NCI-H510A (cell line): Measurements from ENCODE around the gene NSUN5.
"Not testable (repeated sequence)": the region's sequence is repeated elsewhere in the genome, so short reads cannot be mapped to it uniquely, and the experiment has no call there.

Experiments
- DNase-seq: peaks from one replicate; lab custom pipeline; 2025; lab: John Stamatoyannopoulos, UW

Gene NSUN5

GRCh38 chr7:73308665-73309214, at the start of gene NSUN5:
TSS of gene NSUN5 (minus strand) at chr7:73308826. CDS start at chr7:73308790, 36 bp downstream.
- DNase-seq = peak; percentile 80

- no peak for DNase-seq
Measured at GRCh38 chr7:73356159-73356558, 47.5 kb upstream of the NSUN5 start.

- no peak for DNase-seq
Measured at GRCh38 chr7:73354821-73355220, 46.2 kb upstream of the NSUN5 start.

- no peak for DNase-seq
Measured at GRCh38 chr7:73354196-73354595, 45.6 kb upstream of the NSUN5 start.

- no peak for DNase-seq
Measured at GRCh38 chr7:73353243-73353642, 44.6 kb upstream of the NSUN5 start.

GRCh38 chr7:73352784-73353183, 44.2 kb upstream of the NSUN5 start:
- DNase-seq = no peak

GRCh38 chr7:73351447-73352167, 43.0 kb upstream of the NSUN5 start:
- DNase-seq = no peak

GRCh38 chr7:73350306-73351068, 41.9 kb upstream of the NSUN5 start:
- no peak for DNase-seq

- DNase-seq = no peak
Measured at GRCh38 chr7:73349763-73350162, 41.1 kb upstream of the NSUN5 start.

- DNase-seq = no peak
Measured at GRCh38 chr7:73345951-73346350, 37.3 kb upstream of the NSUN5 start.

- no peak for DNase-seq
Measured at GRCh38 chr7:73345538-73345937, 36.9 kb upstream of the NSUN5 start.

- DNase-seq = no peak
Measured at GRCh38 chr7:73343671-73344380, 35.2 kb upstream of the NSUN5 start.

- DNase-seq = no peak
Measured at GRCh38 chr7:73342645-73343044, 34.0 kb upstream of the NSUN5 start.

GRCh38 chr7:73341877-73342276, 33.3 kb upstream of the NSUN5 start:
- no peak for DNase-seq

- DNase-seq = no peak
Measured at GRCh38 chr7:73340514-73340913, 31.9 kb upstream of the NSUN5 start.

- no peak for DNase-seq
Measured at GRCh38 chr7:73338321-73338720, 29.7 kb upstream of the NSUN5 start.

- no peak for DNase-seq
Measured at GRCh38 chr7:73332447-73332846, 23.8 kb upstream of the NSUN5 start.

GRCh38 chr7:73330772-73331171, 22.1 kb upstream of the NSUN5 start:
- no peak for DNase-seq

GRCh38 chr7:73329861-73330581, 21.4 kb upstream of the NSUN5 start:
- DNase-seq = no peak

GRCh38 chr7:73328696-73329095, 20.1 kb upstream of the NSUN5 start:
- DNase-seq = no peak

- DNase-seq = not testable (repeated sequence)
Measured at GRCh38 chr7:73327922-73328321, 19.3 kb upstream of the NSUN5 start, which contains the start of the genes FKBP6 and TRIM50. TSS of gene FKBP6 (plus strand) at chr7:73328161. CDS start at chr7:73328429, 268 bp downstream. TSS of gene TRIM50 (minus strand) at chr7:73328082. CDS start at chr7:73324787, 3,295 bp downstream.

- DNase-seq = not testable (repeated sequence)
Measured at GRCh38 chr7:73327449-73327848, 18.8 kb upstream of the NSUN5 start.
